ENCODE measurements around the gene SHOC1. TPM values are rescaled to one million over a fixed set of nuclear protein-coding genes. Genes with fewer than 3 reads are reported as not detected.

The SHOC1 gene
- total RNA-seq, 1 donor from 2014 or later, result not detected

DNA sequence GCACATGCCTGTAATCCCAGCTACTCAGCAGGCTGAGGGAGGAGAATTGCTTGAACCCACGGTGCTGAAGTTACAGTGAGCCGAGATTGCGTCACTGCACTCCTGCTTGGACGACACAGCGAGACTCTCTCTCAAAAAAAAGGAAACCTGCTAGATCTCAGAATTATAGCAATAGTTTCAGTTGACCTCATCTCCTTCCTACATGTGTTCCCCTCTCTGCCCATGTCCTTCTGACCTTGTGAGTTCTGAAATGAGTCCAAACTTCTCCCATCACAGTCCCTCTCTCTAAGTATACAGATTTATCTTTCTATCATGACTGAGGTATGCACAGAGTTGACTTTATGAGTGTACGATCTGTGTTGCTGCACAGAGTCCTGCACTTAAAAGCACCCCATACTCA lies 44.6 kb upstream of the SHOC1 start:
- Mint-ChIP-seq H3K4me1 (ENCODE audit: low read depth) (no peaks in the 10 kb centered on the region), H3K9me3 (ENCODE audit: low read depth) (no peaks in the 10 kb centered on the region), H3K36me3 (ENCODE audit: low read depth) (no peaks in the 10 kb centered on the region), H3K4me3 (ENCODE audit: unreplicated experiment) (no peak overlapping the region), H3K27me3 (ENCODE audit: low read depth) (no peaks in the 10 kb centered on the region), H3K27ac (ENCODE audit: unreplicated experiment) (no peak overlapping the region)
- DNase-seq (ENCODE audit: low spot score), result no peak
- no peak for TF ChIP-seq CTCF (IDR thresholded peaks at IDR 0.05)

DNA sequence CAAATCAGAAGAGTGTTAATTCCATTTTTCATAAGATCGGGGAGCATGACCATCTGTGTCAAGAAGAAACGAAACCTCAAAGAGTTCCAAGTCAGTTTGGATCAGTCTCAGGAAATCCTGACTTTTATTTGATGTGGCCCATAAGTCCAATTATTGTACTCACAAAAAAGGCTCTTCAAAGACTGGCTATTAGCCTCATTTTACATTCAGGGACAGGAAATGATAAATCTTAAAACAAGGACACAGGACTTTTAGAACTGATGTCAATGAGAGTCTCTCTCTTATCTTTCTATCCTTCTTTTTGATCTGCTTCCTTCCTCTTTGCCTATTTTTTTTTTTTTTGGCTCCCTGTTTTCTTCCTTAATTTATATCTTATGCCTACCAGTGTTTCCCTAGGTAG lies 43.7 kb upstream of the SHOC1 start:
- Mint-ChIP-seq H3K4me3 (ENCODE audit: unreplicated experiment) (no peak overlapping the region), H3K27me3 (ENCODE audit: low read depth) (no peaks in the 10 kb centered on the region), H3K4me1 (ENCODE audit: low read depth) (no peaks in the 10 kb centered on the region), H3K9me3 (ENCODE audit: low read depth) (no peaks in the 10 kb centered on the region), H3K36me3 (ENCODE audit: low read depth) (no peaks in the 10 kb centered on the region), H3K27ac (ENCODE audit: unreplicated experiment) (no peak overlapping the region)
- no peak for TF ChIP-seq CTCF (IDR thresholded peaks at IDR 0.05)
- DNase-seq (ENCODE audit: low spot score), result no peak

DNA sequence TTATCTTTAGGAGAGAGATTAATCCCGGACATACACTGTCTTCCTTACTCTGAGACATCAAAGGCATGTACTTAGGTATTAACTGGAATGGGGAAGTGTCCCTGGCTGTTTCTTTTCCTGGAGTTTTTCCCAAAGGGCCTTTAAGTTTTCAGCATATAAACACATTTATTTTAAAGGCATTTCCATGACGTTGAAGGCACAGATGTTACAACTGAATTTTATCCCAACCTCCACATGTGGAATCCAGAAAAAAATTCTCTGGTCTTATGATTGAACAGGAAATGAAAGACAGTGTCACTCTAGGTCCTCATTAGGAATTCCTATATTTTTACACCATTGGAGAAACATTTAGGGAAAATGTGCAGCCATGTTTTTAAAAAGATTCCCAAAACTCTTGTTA lies 41.6 kb upstream of the SHOC1 start:
- Mint-ChIP-seq H3K4me3 (ENCODE audit: unreplicated experiment) (no peak overlapping the region), H3K9me3 (ENCODE audit: low read depth) (no peaks in the 10 kb centered on the region), H3K36me3 (ENCODE audit: low read depth) (no peaks in the 10 kb centered on the region), H3K27ac (ENCODE audit: unreplicated experiment) (no peak overlapping the region), H3K27me3 (ENCODE audit: low read depth) (no peaks in the 10 kb centered on the region), H3K4me1 (ENCODE audit: low read depth) (no peaks in the 10 kb centered on the region)
- DNase-seq (ENCODE audit: low spot score), result no peak
- no peak for TF ChIP-seq CTCF (IDR thresholded peaks at IDR 0.05)

GRCh38 chr9:111833941-111834340 lies 39.2 kb upstream of the SHOC1 start:
- no peaks in the 10 kb centered on the region for H3K27me3 Mint-ChIP-seq (ENCODE audit: low read depth)

GRCh38 chr9:111832449-111832848 lies 37.7 kb upstream of the SHOC1 start:
- Mint-ChIP-seq H3K4me1 (ENCODE audit: low read depth) (no peaks in the 10 kb centered on the region), H3K27me3 (ENCODE audit: low read depth) (no peaks in the 10 kb centered on the region), H3K27ac (ENCODE audit: unreplicated experiment) (no peak overlapping the region), H3K9me3 (ENCODE audit: low read depth) (no peaks in the 10 kb centered on the region), H3K36me3 (ENCODE audit: low read depth) (no peaks in the 10 kb centered on the region), H3K4me3 (ENCODE audit: unreplicated experiment) (no peak overlapping the region)
- DNase-seq (ENCODE audit: low spot score), result no peak
- no peak for TF ChIP-seq CTCF (IDR thresholded peaks at IDR 0.05)

More at GRCh38 chr9:111833941-111834340, 39.2 kb upstream of the SHOC1 start:
- H3K4me1 Mint-ChIP-seq (ENCODE audit: low read depth), result no peaks in the 10 kb centered on the region
- DNase-seq (ENCODE audit: low spot score), result no peak
- H3K27ac Mint-ChIP-seq (ENCODE audit: unreplicated experiment), result no peak overlapping the region
- no peaks in the 10 kb centered on the region for H3K9me3 Mint-ChIP-seq (ENCODE audit: low read depth)
- no peaks in the 10 kb centered on the region for H3K36me3 Mint-ChIP-seq (ENCODE audit: low read depth)
- H3K4me3 Mint-ChIP-seq (ENCODE audit: unreplicated experiment), result no peak overlapping the region
- no peak for TF ChIP-seq CTCF (IDR thresholded peaks at IDR 0.05)
